HepG2 (cell line): ENCODE measurements around the gene TNP2. TPM values are rescaled to one million over a fixed set of nuclear protein-coding genes. Genes with fewer than 3 reads are reported as not detected.

Experiments
- AGO1 ChIP-seq: fragments of 200-400 bp; formaldehyde crosslinking; IDR thresholded peaks from 2 replicates; pipeline ENCODE4 v1.6.1; 2017; ENCODE audit warnings: mild to moderate bottlenecking, low read depth, low read length, moderate library complexity; ENCODE audit not compliant: poor library complexity, severe bottlenecking
- ELF1 ChIP-seq: sonication (generic); formaldehyde crosslinking; IDR thresholded peaks from 2 replicates; pipeline ENCODE4 v1.4.0; 2020; ENCODE audit warnings: missing genetic modification reagents
- JUNB ChIP-seq: sonication (generic); formaldehyde crosslinking; IDR thresholded peaks from 2 replicates; pipeline ENCODE4 v1.8.0; 2022; ENCODE audit warnings: missing genetic modification reagents, mild to moderate bottlenecking, borderline replicate concordance
- KDM3A ChIP-seq: IDR thresholded peaks from 2 replicates; pipeline ENCODE4 v1.6.1; 2018; ENCODE audit warnings: low read depth, missing compliant biosample characterization
- MAZ ChIP-seq, 2 experiments: sonication (generic) in 1 of 2; formaldehyde crosslinking in 1 of 2; IDR thresholded peaks; 2 replicates each; pipeline versions ENCODE4 v1.5.0 to v1.6.1; 2012 to 2020; ENCODE audit warnings: low read depth in 2 of 2, mild to moderate bottlenecking in 2 of 2, borderline replicate concordance in 1 of 2, improper control_type of control experiment in 1 of 2, low read length in 1 of 2, missing genetic modification reagents in 1 of 2, moderate library complexity in 1 of 2
- POLR2G ChIP-seq: fragments of 200-400 bp; formaldehyde crosslinking; IDR thresholded peaks from 2 replicates; pipeline ENCODE4 v1.6.1; 2018; ENCODE audit warnings: mild to moderate bottlenecking, low read depth, low read length, moderate library complexity
- RBAK ChIP-seq: sonication (generic); formaldehyde crosslinking; IDR thresholded peaks from 2 replicates; pipeline ENCODE4 v1.5.1; 2020; ENCODE audit warnings: mild to moderate bottlenecking, missing genetic modification reagents
- SNAPC2 ChIP-seq: sonication (generic); formaldehyde crosslinking; IDR thresholded peaks from 2 replicates; pipeline ENCODE4 v1.8.1; 2022; ENCODE audit warnings: mild to moderate bottlenecking, missing genetic modification reagents
- SP4 ChIP-seq: sonication (generic); formaldehyde crosslinking; IDR thresholded peaks from 2 replicates; pipeline ENCODE4 v1.8.1; 2023; ENCODE audit warnings: mild to moderate bottlenecking, missing genetic modification reagents
- TEAD2 ChIP-seq: sonication (generic); formaldehyde crosslinking; IDR thresholded peaks from 2 replicates; pipeline ENCODE4 v1.9.0; 2021; ENCODE audit warnings: missing genetic modification reagents
- YEATS2 ChIP-seq: sonication (generic); formaldehyde crosslinking; IDR thresholded peaks from 2 replicates; pipeline ENCODE4 v1.4.0; 2020; ENCODE audit warnings: missing genetic modification reagents, borderline replicate concordance
- ZKSCAN8 ChIP-seq: IDR thresholded peaks from 2 replicates; pipeline ENCODE4 v1.6.1; 2016; ENCODE audit warnings: borderline replicate concordance, missing genetic modification reagents, missing compliant biosample characterization
- ZNF17 ChIP-seq: sonication (generic); formaldehyde crosslinking; IDR thresholded peaks from 2 replicates; pipeline ENCODE4 v1.5.0; 2020; ENCODE audit warnings: mild to moderate bottlenecking, missing genetic modification reagents
- ZNF292 ChIP-seq: sonication (generic); formaldehyde crosslinking; IDR thresholded peaks from 2 replicates; pipeline ENCODE4 v1.8.1; 2022; ENCODE audit warnings: mild to moderate bottlenecking, low read depth, missing genetic modification reagents, borderline replicate concordance
- ZNF501 ChIP-seq: sonication (generic); formaldehyde crosslinking; IDR thresholded peaks from 2 replicates; pipeline ENCODE4 v1.5.1; 2020; ENCODE audit warnings: mild to moderate bottlenecking, moderate library complexity, missing genetic modification reagents
- ZNF570 ChIP-seq: sonication (generic); formaldehyde crosslinking; IDR thresholded peaks from 2 replicates; pipeline ENCODE4 v1.4.0; 2020; ENCODE audit warnings: mild to moderate bottlenecking, missing genetic modification reagents, borderline replicate concordance
- ZNF614 ChIP-seq: IDR thresholded peaks from 2 replicates; pipeline ENCODE4 v1.6.1; 2018; ENCODE audit warnings: missing biosample characterization, missing genetic modification reagents, inconsistent platforms, borderline replicate concordance
- ZNF652 ChIP-seq: IDR thresholded peaks from 2 replicates; pipeline ENCODE4 v1.6.1; 2016; ENCODE audit warnings: low read depth, borderline replicate concordance
- polyA plus RNA-seq, 8 experiments: library from polyadenylated mRNA; depleted of rRNA in 3 of 8; stranded (reverse) in 7 of 8; unstranded in 1 of 8; fragments of >200 nt; fragmentation: Illumina TruSeq in 4 of 8; extraction: Trizol in 4 of 8; gene quantifications; 2 replicates each; pipeline versions ENCODE4 v1.2.1 to v1.2.3, GENCODE V29; 2011 to 2016; ENCODE audit warnings: low read depth in 4 of 8, missing spikeins in 1 of 8, mixed read lengths in 1 of 8; ENCODE audit not compliant: insufficient read depth in 1 of 8
- total RNA-seq, 5 experiments: library from RNA; depleted of rRNA; stranded (reverse); fragments of >200 nt; fragmentation: Illumina TruSeq; extraction: Trizol; gene quantifications; 2 replicates each; pipeline ENCODE4 v1.2.3, GENCODE V29; 2016; ENCODE audit warnings: low read depth in 1 of 5
- TF ChIP-seq, protein P1 (sequence below): sonication (generic); formaldehyde crosslinking; IDR thresholded peaks from 2 replicates; pipeline ENCODE4 v1.8.0; 2022; ENCODE audit warnings: mild to moderate bottlenecking, missing genetic modification reagents, borderline replicate concordance
- TF ChIP-seq, protein P2 (sequence below): sonication (generic); formaldehyde crosslinking; IDR thresholded peaks from 2 replicates; pipeline ENCODE4 v1.4.0; 2020; ENCODE audit warnings: missing genetic modification reagents, borderline replicate concordance
- TF ChIP-seq, protein P3 (sequence below): IDR thresholded peaks from 2 replicates; pipeline ENCODE4 v1.6.1; 2018; ENCODE audit warnings: missing genetic modification reagents
- TF ChIP-seq, protein P4 (sequence below): sonication (generic); formaldehyde crosslinking; IDR thresholded peaks from 2 replicates; pipeline ENCODE4 v1.4.0; 2020; ENCODE audit warnings: mild to moderate bottlenecking, missing genetic modification reagents

Gene TNP2
- total and polyA plus RNA-seq, 2 of the 13 experiments (the other 11 are each of a cell fraction or from before 2014, with no cell fraction given) = not detected

DNA sequence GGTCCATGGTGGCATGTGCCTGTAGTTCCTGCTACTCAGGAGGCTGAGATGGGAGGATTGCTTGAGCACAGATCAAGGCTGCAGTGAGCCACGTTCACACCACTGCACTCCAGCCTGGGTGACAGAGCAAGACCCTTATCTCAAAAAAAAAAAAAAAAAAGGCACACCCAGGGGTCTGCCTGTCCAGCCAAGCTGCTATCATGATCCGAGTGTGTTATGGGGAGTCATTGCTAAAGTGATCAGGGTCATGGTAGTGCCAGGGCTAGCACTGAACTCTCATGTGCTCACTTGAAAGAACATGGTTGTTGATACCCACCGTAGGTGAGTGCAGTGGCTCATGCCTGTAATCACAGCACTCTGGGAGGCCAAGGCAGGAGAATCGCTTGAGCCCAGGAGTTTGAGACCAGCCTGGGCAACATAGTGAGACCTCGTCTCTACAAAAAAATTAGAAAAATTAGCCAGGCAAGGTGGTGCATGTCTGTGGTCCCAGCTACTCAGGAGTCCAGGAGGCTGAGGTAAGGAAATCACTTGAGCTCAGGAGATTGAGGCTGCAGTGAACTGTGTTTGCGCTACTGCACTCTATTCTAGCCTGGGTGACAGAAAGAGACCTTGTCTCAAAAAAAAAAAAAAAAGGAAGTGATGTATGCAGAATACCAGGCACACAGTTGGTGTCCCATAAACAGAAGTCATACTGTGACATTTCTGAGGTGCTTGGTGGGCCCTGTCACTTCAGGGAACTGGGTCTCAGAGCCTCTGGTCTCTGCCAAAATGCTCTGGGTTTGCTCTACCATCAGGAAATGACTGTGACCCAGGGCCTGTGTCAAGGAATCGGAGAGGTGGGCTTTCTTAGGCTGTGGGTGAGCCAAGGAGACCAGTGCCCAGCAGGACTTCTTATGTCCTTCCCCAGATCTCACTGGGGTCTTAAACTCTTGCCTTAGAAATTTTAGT is 9.8 kb upstream of the TNP2 start (continued):
- no peak for TF ChIP-seq JUNB (CRISPR knock-in tag)
- TF ChIP-seq RBAK (CRISPR knock-in tag) = no peak
- TF ChIP-seq POLR2G = peak; percentile 74; the same call in 1 of the 2 replicates
- TF ChIP-seq MAZ (IDR thresholded peaks at IDR 0.05; ENCODE audit: borderline replicate concordance, low read depth, low read length) = no peak
- peak; percentile 29; the same call in 1 of the 2 replicates for TF ChIP-seq MAZ (CRISPR knock-in tag; IDR thresholded peaks at IDR 0.05; ENCODE audit: low read depth)
- no peak for TF ChIP-seq ELF1 (CRISPR knock-in tag)
- 0 out of 2 replicates have a peak, but pooled peaks have one; percentile 51 for TF ChIP-seq ZNF292 (CRISPR knock-in tag)
- TF ChIP-seq, protein P1, sequence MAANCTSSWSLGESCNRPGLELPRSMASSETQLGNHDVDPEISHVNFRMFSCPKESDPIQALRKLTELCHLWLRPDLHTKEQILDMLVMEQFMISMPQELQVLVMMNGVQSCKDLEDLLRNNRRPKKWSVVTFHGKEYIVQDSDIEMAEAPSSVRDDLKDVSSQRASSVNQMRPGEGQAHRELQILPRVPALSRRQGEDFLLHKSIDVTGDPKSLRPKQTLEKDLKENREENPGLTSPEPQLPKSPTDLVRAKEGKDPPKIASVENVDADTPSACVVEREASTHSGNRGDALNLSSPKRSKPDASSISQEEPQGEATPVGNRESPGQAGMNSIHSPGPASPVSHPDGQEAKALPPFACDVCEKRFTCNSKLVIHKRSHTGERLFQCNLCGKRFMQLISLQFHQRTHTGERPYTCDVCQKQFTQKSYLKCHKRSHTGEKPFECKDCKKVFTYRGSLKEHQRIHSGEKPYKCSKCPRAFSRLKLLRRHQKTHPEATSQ (CRISPR knock-in tag) = 0 out of 2 replicates have a peak, but pooled peaks have one; percentile 62
- no peak for TF ChIP-seq AGO1
- peak; percentile 75; the same call in 1 of the 2 replicates for TF ChIP-seq SNAPC2 (CRISPR knock-in tag)
- peak; percentile 23; the same call in 1 of the 2 replicates for TF ChIP-seq ZNF501
- TF ChIP-seq, protein P2, sequence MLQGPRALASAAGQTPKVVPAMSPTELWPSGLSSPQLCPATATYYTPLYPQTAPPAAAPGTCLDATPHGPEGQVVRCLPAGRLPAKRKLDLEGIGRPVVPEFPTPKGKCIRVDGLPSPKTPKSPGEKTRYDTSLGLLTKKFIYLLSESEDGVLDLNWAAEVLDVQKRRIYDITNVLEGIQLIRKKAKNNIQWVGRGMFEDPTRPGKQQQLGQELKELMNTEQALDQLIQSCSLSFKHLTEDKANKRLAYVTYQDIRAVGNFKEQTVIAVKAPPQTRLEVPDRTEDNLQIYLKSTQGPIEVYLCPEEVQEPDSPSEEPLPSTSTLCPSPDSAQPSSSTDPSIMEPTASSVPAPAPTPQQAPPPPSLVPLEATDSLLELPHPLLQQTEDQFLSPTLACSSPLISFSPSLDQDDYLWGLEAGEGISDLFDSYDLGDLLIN (CRISPR knock-in tag) = 0 out of 2 replicates have a peak, but pooled peaks have one; percentile 17
- peak; percentile 58 for TF ChIP-seq ZKSCAN8 (CRISPR knock-in tag)
- 0 out of 2 replicates have a peak, but pooled peaks have one; percentile 6 for TF ChIP-seq SP4 (CRISPR knock-in tag)
- TF ChIP-seq ZNF570 = no peak
- TF ChIP-seq KDM3A (CRISPR knock-in tag) = 0 out of 2 replicates have a peak, but pooled peaks have one; percentile 7
- TF ChIP-seq, protein P3, sequence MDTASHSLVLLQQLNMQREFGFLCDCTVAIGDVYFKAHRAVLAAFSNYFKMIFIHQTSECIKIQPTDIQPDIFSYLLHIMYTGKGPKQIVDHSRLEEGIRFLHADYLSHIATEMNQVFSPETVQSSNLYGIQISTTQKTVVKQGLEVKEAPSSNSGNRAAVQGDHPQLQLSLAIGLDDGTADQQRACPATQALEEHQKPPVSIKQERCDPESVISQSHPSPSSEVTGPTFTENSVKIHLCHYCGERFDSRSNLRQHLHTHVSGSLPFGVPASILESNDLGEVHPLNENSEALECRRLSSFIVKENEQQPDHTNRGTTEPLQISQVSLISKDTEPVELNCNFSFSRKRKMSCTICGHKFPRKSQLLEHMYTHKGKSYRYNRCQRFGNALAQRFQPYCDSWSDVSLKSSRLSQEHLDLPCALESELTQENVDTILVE = no peak; the same call in 1 of the 2 replicates
- no peak for TF ChIP-seq ZNF652 (CRISPR knock-in tag)
- no peak for TF ChIP-seq TEAD2 (CRISPR knock-in tag)
- TF ChIP-seq, protein P4, sequence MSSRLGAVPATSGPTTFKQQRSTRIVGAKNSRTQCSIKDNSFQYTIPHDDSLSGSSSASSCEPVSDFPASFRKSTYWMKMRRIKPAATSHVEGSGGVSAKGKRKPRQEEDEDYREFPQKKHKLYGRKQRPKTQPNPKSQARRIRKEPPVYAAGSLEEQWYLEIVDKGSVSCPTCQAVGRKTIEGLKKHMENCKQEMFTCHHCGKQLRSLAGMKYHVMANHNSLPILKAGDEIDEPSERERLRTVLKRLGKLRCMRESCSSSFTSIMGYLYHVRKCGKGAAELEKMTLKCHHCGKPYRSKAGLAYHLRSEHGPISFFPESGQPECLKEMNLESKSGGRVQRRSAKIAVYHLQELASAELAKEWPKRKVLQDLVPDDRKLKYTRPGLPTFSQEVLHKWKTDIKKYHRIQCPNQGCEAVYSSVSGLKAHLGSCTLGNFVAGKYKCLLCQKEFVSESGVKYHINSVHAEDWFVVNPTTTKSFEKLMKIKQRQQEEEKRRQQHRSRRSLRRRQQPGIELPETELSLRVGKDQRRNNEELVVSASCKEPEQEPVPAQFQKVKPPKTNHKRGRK (CRISPR knock-in tag) = no peak
- 0 out of 2 replicates have a peak, but pooled peaks have one; percentile 3 for TF ChIP-seq ZNF614 (CRISPR knock-in tag)
- 0 out of 2 replicates have a peak, but pooled peaks have one; percentile 48 for TF ChIP-seq YEATS2 (CRISPR knock-in tag)
- TF ChIP-seq ZNF17 (CRISPR knock-in tag) = no peak
